Spinal cord (tissue), 10 donors: Measurements from ENCODE around the gene CRB3. TPM values are rescaled to one million over a fixed set of nuclear protein-coding genes. Genes with fewer than 3 reads are reported as not detected.

Experiments
- DNase-seq, 6 donors: peaks; one replicate each; pipeline versions ENCODE4 v3.0.0 to v3.0.0-alpha.2; 2013 to 2015; ENCODE audit warnings: low spot score in 6 of 6, low read depth in 4 of 6
- H3K27ac ChIP-seq: one replicate; pipeline ENCODE4 v1.5.1; 2013; ENCODE audit warnings: low read depth, low read length, control low read depth
- H3K27me3 ChIP-seq: one replicate; pipeline ENCODE4 v1.6.1; 2013; ENCODE audit warnings: low read length; ENCODE audit not compliant: control insufficient read depth, insufficient read depth
- H3K36me3 ChIP-seq: one replicate; pipeline ENCODE4 v1.6.1; 2013; ENCODE audit warnings: low read length; ENCODE audit not compliant: control insufficient read depth, insufficient read depth
- H3K4me1 ChIP-seq: one replicate; pipeline ENCODE4 v1.6.1; 2013; ENCODE audit warnings: low read length; ENCODE audit not compliant: control insufficient read depth, insufficient read depth
- H3K4me3 ChIP-seq: one replicate; pipeline ENCODE4 v1.5.1; 2013; ENCODE audit warnings: low read depth, low read length, control low read depth
- H3K9me3 ChIP-seq: one replicate; pipeline ENCODE4 v1.6.1; 2013; ENCODE audit warnings: low read length; ENCODE audit not compliant: control insufficient read depth, insufficient read depth
- WGBS: methylation state at CpG from one replicate; pipeline ENCODE4 v1.1.5; 2013; ENCODE audit warnings: missing lambda C conversion rate; ENCODE audit not compliant: insufficient coverage; 5-methylcytosine and 5-hydroxymethylcytosine counted together
- polyA plus RNA-seq, 2 donors: library from polyadenylated mRNA; unstranded; fragments of 120-200 nt; gene quantifications; one replicate each; pipeline ENCODE4 v1.2.1, GENCODE V29; 2013; ENCODE audit not compliant: insufficient read length in 2 of 2
- total RNA-seq, 2 donors: library from RNA; depleted of rRNA in 1 of 2; stranded (reverse); fragments of 120-200 nt in 1 of 2; fragments of >200 nt in 1 of 2; gene quantifications; one replicate each; pipeline versions ENCODE4 v1.2.3 to v1.2.4, GENCODE V29; 2013 to 2014
- donor health status: healthy.

Gene CRB3
- total and polyA plus RNA-seq, 4 donors: 0.20 to 1.2 (median 0.53) TPM

DNA sequence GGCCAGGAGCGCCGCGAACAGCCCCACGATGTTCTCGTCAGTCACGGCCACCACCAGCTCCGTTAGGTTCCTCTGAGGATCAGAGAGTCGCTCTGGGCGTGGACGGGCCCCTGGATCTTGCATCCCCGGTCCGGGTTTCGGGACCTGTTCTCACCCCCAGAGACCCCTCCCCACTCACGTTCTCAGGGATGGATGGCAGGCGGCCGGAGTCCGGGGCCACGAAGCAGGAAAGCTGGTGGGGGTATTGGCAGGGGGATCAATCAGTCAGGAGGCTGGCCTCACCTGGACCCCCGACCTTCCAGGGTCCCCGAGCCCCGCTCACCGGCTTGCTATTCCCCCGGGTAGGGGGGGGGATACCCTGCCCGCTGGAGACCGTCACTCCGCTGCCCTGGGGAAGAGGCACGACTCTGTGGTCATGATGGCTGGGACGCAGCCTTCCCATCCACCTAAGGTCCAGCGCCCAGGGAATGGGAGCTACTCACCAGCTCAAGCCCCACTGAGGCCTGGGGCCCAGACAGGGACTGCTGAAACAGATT, 12.9 kb downstream of the CRB3 start:
- Histone ChIP-seq H3K4me1 (peaks cover 22% of the 10 kb centered on the region), H3K4me3 (no peak overlapping the region), H3K36me3 (no peaks in the 10 kb centered on the region), H3K27me3 (peaks cover 23% of the 10 kb centered on the region), H3K9me3 (peaks cover 1% of the 10 kb centered on the region), H3K27ac (no peak overlapping the region)
- DNase-seq: no peak
- 10% methylated on average over 23 of the region's 29 CpGs for WGBS

DNA sequence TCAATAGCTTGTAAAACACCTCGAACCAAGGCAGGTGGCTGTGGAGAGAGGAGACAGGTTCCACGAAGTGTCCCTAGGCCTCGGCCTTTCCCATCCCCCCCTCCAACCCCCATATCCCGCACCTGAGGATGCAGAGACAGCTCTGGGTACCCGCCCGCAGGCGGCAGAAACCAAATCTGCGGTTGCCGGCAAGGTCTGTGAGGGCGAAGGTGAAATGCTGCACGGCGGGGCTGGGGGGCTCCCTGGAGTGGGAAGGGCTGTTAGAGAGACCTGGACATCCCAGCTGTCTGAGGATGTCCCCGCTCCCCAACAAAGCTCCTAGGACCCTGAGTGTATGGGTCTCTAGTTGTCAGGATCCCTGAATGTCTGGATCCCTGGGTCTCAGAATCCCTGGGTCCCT, 14.7 kb downstream of the CRB3 start:
- no peak for DNase-seq
- no peak overlapping the region for H3K27ac ChIP-seq
- WGBS: 94% methylated on average over 8 of the region's 13 CpGs
- H3K9me3 ChIP-seq: peaks cover 1% of the 10 kb centered on the region
- H3K4me1 ChIP-seq: peaks cover 22% of the 10 kb centered on the region
- H3K27me3 ChIP-seq: peaks cover 23% of the 10 kb centered on the region
- no peaks in the 10 kb centered on the region for H3K36me3 ChIP-seq
- H3K4me3 ChIP-seq: no peak overlapping the region

DNA sequence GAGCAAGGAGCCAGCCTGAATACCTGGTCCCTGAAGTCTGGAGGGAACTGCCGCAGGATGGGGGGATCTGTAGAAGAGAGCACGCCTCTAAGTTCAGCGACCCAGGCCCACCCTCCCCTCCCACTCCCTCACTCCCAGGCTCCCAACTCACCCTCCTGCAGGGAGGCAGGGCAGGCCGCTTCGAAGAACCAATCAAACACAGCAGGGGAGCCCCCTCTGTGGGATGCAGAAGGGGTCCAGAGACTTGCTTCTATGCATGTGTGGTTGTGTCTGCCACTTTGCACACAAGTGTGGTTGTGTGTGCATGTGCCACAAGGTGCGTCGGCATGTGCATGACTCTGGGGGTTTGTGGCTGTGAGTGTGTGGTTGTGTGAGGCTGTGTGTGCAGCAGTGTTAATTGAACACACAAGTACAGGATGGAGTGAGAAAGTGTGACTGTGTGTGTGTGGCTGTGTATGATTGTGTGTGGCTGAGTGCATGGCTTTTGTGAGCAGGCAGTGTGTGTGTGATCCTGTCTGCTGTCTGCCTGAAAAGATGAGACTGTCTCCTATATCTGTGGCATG, 15.8 kb downstream of the CRB3 start:
- Histone ChIP-seq H3K9me3 (peaks cover 1% of the 10 kb centered on the region), H3K27me3 (peaks cover 23% of the 10 kb centered on the region), H3K4me1 (peaks cover 22% of the 10 kb centered on the region), H3K4me3 (no peak overlapping the region), H3K27ac (no peak overlapping the region), H3K36me3 (no peaks in the 10 kb centered on the region)
- 83% methylated on average over 2 of the region's 7 CpGs for WGBS
- DNase-seq: no peak

DNA sequence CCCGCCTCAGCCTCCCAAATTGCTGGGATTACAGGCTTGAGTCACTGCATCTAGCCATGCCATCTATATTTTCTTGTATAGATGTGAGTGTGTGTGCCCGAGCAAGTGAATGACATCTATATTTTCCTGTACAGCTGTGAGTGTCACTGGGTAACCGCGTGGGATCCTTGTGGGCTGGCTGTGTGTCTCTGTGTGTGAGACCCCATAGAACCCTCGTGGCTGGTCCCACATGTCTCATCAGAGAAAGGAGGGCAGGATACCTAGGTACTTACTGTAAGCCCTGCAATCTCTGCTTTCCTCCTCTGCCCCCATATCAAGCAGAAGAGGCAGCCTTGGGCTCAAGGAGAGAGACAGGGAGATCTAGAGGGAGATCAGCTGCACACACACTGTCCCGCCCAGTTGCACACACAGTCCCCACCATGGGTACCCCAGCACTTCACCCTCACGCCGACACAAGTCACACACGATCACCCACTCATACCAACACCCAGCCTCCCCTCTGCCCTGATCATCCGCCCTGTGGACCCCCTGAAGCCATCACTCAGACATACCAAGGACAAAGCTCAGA, 16.9 kb downstream of the CRB3 start:
- DNase-seq: no peak
- peaks cover 1% of the 10 kb centered on the region for H3K9me3 ChIP-seq
- no peak overlapping the region for H3K27ac ChIP-seq
- H3K4me1 ChIP-seq: peaks cover 13% of the 10 kb centered on the region
- 71% methylated on average over 5 of the region's 10 CpGs for WGBS
- peaks cover 13% of the 10 kb centered on the region for H3K27me3 ChIP-seq
- no peaks in the 10 kb centered on the region for H3K36me3 ChIP-seq
- no peak overlapping the region for H3K4me3 ChIP-seq

DNA sequence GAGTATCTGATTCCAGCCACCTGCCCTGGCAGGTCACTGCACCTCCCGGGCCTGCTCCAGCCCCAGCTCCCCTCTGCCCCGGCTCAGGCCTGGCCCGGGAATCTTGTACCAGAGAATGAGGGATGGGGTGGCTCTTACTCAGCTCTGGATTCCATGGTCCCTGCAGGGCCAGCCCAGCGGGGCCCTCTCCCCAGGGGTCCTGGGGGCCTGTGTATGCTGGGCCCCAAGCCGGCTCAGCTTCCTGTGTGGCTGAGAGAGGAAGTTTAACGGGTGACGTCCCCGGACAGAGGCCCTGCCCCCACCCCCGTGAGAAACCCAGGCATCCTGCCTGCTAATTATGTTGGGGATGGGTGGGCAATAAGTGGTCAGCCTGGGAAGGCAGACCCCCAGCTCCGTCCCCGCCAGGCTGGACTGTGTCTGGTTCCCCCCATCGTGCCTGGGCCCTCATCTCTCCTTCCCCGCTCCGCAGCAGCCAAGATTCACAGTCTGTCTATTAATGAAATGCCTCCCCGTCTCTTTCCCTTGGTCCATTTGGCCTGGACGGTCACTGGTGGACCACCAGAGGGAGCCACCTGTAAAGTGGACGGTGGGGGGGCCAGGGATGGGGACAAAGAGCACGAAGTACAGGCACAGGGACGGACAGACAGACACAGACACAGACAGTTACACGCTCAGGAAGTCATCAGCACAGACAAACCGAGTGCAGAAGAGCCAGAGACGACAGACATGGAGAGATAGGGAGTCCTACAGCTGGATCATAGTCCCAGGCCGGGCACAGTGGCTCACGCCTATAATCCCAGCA, 17.7 kb downstream of the CRB3 start, which contains the start of gene DENND1C:
Gene DENND1C, minus strand, starts transcription at position 247 of the 802 bp plus-strand sequence. Its CDS starts 92 bp downstream, at position 155.
- Histone ChIP-seq H3K27me3 (peaks cover 5% of the 10 kb centered on the region), H3K27ac (no peak within 1 kb of the TSS), H3K4me1 (peaks cover 5% of the 10 kb centered on the region), H3K9me3 (peaks cover 1% of the 10 kb centered on the region), H3K4me3 (no peak within 1 kb of the TSS), H3K36me3 (no peaks in the 10 kb centered on the region)
- WGBS: 38% methylated on average over 19 of the region's 24 CpGs
- DNase-seq: no peak

DNA sequence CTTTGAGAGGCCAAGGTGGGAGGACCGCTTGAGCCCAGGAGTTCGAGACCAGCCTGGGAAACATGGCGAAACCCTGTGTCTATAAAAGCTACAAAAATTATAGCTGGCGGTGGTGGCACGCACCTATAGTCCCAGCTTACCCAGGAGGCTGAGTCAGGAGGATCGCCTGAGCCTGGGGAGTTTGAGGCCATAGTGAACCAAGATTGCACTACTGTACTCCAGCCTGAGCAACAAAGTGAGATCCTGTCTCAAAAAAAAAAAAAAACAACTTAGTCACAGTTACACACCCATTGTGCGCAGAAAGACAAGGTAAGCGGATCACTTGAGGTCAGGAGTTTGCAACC, 18.2 kb downstream of the CRB3 start:
- H3K27ac ChIP-seq: no peak overlapping the region
- H3K9me3 ChIP-seq: peaks cover 1% of the 10 kb centered on the region
- H3K27me3 ChIP-seq: no peaks in the 10 kb centered on the region
- DNase-seq: no peak
- no peak overlapping the region for H3K4me3 ChIP-seq
- H3K36me3 ChIP-seq: no peaks in the 10 kb centered on the region
- H3K4me1 ChIP-seq: no peaks in the 10 kb centered on the region
- WGBS: 96% methylated on average over 6 of the region's 8 CpGs

DNA sequence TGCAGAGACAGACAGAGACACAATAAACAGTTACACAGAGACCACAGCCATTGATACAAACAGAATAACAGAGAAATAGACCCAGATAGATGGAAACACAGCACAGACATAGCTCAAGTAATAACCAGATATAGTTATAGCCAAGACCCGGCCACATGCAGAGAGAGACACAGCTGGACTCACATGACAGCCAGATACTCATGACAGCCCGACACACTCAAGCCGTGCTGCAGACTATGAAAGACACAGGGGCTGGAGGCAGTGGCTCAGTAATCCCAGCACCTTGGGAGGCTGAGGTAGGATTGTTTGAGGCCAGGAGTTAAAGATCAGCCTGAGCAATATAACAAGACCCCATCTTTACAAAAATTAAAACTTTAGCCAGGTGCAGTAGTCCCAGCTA, 19.2 kb downstream of the CRB3 start:
- 60% methylated on average over 1 of the region's 3 CpGs for WGBS
- Histone ChIP-seq H3K27ac (no peak overlapping the region), H3K36me3 (no peaks in the 10 kb centered on the region), H3K27me3 (no peaks in the 10 kb centered on the region), H3K9me3 (peaks cover 1% of the 10 kb centered on the region), H3K4me3 (no peak overlapping the region), H3K4me1 (no peaks in the 10 kb centered on the region)
- DNase-seq: no peak

DNA sequence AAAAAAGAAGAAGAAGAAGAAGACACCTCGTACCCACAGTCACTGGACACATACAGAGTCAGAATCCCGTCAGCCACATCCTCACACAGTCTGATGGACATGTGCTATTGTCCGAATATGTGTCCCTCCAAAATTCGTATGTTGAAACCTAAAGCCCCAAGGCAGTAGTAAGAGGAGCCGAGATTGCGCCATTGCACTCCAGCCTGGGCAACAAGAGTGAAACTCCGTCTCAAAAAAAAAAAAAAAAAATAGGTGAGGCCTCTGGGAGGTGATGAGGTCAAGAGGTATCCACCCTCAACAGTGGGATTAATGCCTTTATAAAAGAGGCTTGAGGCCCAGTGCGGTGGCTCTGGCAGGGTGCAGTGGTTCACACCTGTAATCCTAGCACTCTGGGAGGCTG, 20.2 kb downstream of the CRB3 start:
- WGBS: 94% methylated on average over 6 of the region's 8 CpGs

DNA sequence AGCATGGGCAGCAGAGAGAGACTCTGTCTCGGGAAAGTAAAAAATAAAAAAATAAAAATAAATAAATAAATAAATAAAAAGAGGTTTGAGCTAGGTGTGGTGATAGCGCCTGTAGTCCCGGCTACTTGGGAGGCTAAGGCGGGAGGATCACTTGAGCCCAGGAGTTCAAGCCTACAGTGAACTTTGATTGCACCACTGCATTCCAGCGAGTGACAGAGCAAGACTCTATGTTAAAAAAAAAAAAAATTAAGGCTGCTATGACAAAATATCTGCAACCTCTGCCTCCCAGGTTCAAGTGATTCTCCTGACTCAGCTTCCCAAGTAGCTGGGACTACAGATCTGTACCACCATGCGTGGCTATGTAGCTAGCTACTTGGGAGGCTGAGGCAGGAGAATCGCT, 20.8 kb downstream of the CRB3 start:
- no peak for DNase-seq
- H3K4me1 ChIP-seq: no peaks in the 10 kb centered on the region
- no peaks in the 10 kb centered on the region for H3K9me3 ChIP-seq
- H3K4me3 ChIP-seq: no peak overlapping the region
- H3K27ac ChIP-seq: no peak overlapping the region
- H3K36me3 ChIP-seq: no peaks in the 10 kb centered on the region
- no peaks in the 10 kb centered on the region for H3K27me3 ChIP-seq
- WGBS: 97% methylated on average over 4 of the region's 7 CpGs

More for the DNA sequence above, 20.2 kb downstream of the CRB3 start:
- no peaks in the 10 kb centered on the region for H3K9me3 ChIP-seq
- H3K4me1 ChIP-seq: no peaks in the 10 kb centered on the region
- H3K27ac ChIP-seq: no peak overlapping the region
- no peak for DNase-seq
- H3K27me3 ChIP-seq: no peaks in the 10 kb centered on the region
- no peak overlapping the region for H3K4me3 ChIP-seq
- no peaks in the 10 kb centered on the region for H3K36me3 ChIP-seq
